CD1c-positive myeloid dendritic cell (primary cell): ENCODE results near the gene MTMR4.
A peak's percentile ranks its signal among the peaks of the same experiment; 100 is the strongest.
"Not testable (repeated sequence)": the region's sequence is repeated elsewhere in the genome, so short reads cannot be mapped to it uniquely, and the experiment has no call there.

Source experiments
- DNase-seq: peaks from one replicate; pipeline ENCODE4 v3.0.0-alpha.2; 2016; ENCODE audit errors: extremely low spot score

MTMR4 gene

GRCh38 chr17:58513965-58514769, at the start of gene MTMR4:
Gene MTMR4 (minus strand): TSS chr17:58514638. CDS start chr17:58514407, 231 bp downstream.
- DNase-seq = peak; percentile 70

- no peak for DNase-seq
Measured at GRCh38 chr17:58560511-58560910, 46.1 kb upstream of the MTMR4 start.

- DNase-seq = no peak
Measured at GRCh38 chr17:58557981-58558380, 43.5 kb upstream of the MTMR4 start.

GRCh38 chr17:58556833-58557250, 42.4 kb upstream of the MTMR4 start:
- DNase-seq = peak; percentile 73

DNA sequence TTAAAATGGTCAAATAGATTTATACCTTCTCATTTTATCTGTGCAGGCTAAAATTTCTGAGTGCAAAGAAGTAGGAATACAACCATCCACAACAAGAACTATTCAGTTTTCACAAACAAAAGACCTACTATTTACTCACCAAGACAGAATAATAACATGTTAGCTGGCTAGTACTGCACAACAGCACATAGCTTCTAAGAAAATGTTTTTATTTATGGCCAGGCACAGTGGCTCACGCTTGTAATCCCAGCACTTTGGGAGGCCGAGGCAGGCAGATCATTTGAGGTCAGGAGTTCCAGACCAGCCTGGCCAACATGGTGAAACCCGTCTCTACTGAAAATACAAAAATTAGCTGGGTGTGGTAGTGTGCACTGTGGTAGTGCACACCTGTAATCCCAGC, 40.7 kb upstream of the MTMR4 start:
- DNase-seq = not testable (repeated sequence)

GRCh38 chr17:58541249-58541648, 26.8 kb upstream of the MTMR4 start:
- no peak for DNase-seq

DNA sequence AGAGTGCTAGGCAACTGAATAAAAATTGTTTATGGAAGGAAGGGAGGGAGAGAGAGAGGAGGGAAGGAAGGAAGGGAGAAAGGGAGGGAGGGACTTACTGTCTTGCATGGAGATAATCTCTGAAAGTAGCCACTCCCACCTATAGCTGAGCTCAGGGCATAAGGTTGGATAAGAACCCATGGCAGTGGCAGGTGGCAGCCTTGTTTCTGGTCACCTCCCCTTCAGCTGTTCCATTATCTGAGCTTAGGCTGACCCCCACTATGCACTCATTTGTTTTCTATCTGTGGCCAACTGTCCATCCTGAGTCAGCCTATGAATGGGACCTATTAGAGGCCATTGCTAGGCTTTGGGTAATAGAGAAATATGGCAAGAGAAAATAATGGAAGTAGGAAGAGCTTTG, 25.3 kb upstream of the MTMR4 start:
- no peak for DNase-seq

GRCh38 chr17:58538811-58539409, 24.5 kb upstream of the MTMR4 start:
- DNase-seq = no peak

DNA sequence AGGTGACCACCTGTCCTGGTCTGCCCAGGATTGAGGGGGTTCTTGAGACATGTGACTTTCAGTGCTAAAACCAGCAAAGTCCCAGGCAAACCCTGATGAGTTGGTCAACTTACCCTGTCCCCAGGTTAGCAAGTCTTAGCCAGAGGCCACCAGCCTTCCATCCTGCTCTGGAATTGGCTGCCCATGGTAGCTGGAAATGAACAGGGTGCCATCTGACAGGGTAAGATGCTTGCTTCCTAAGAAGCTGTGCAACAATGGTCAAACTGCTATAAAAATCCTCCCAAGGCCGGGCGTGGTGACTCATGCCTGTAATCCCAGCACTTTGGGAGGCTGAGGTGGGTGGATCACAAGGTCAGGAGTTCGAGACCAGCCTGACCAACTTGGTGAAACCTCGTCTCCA, 22.8 kb upstream of the MTMR4 start:
- DNase-seq = no peak

GRCh38 chr17:58536542-58536941, 22.1 kb upstream of the MTMR4 start:
- DNase-seq = no peak

DNA sequence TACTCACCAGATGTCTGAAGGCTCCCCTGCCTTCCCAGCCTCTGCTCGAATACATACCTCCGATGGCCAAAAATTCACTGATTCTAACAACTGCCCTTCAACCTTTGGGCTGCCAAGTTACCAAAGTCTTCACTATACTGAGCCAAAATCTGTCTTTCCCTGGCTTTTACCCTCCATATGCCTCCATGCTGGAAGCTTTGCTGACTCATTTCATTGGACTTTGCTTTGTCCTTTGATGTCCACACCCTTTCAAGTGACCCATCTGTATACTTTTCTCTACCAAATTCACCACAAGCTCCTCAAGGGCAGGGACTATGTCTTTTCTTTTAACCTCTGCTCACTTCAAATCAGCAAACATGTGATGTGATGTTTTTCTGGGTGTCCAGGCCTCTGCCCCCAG, 21.0 kb upstream of the MTMR4 start:
- no peak for DNase-seq

DNA sequence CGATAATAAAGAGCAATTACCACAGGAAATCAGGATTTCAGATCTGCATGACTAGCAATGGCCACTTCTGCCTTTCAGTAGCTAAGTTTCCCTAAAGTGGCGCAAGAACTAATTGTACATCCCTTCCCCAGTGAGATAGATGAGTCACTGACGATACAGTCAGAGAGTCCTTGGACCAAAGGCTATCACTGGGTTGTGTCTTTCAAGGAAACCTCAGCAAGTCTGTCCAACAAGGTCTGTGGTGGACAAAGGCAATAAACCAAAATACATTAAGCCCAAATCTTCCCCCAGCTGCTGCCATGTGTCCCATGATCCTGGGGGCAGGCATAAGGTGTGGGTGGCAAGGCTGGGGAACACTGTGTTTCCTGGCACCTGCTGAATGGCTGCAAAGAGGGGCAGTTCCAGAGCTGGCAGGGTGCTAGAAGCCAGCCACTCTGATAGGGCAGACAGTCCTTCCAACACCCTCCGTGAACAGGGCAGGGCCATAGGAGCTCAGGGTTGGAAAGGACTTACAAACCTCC, 20.5 kb upstream of the MTMR4 start:
- peak; percentile 88 for DNase-seq

GRCh38 chr17:58534331-58534730, 19.9 kb upstream of the MTMR4 start:
- DNase-seq = no peak

DNA sequence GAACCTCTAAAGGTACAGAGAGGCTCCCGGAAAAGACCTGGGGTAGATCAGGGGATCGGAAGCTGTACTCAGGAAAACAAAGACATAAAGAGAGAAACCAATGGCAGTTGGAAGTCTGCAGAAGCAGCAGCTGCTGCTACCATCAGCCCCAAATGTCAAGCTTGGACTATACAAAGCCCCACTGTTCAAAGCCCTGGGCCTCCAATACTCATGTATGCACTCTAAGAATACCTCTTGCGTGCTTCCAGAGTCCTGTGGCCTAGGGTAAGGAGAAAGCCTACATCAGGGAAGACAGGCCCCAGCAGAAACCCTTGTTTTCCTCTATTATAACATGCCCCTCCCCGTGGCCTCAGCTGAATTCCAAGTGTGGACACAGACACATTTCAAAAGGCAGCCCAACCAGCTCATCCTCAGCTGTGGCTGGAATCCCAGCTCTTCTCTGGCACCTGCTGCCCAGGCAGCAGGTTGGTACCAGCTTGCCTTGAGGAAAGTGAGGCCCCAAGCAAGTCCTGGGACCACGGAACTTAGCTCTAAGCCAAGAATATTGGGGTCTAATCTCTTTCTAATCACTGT, 19.3 kb upstream of the MTMR4 start:
- no peak for DNase-seq

- no peak for DNase-seq
Measured at GRCh38 chr17:58532555-58532951, 18.1 kb upstream of the MTMR4 start.

DNA sequence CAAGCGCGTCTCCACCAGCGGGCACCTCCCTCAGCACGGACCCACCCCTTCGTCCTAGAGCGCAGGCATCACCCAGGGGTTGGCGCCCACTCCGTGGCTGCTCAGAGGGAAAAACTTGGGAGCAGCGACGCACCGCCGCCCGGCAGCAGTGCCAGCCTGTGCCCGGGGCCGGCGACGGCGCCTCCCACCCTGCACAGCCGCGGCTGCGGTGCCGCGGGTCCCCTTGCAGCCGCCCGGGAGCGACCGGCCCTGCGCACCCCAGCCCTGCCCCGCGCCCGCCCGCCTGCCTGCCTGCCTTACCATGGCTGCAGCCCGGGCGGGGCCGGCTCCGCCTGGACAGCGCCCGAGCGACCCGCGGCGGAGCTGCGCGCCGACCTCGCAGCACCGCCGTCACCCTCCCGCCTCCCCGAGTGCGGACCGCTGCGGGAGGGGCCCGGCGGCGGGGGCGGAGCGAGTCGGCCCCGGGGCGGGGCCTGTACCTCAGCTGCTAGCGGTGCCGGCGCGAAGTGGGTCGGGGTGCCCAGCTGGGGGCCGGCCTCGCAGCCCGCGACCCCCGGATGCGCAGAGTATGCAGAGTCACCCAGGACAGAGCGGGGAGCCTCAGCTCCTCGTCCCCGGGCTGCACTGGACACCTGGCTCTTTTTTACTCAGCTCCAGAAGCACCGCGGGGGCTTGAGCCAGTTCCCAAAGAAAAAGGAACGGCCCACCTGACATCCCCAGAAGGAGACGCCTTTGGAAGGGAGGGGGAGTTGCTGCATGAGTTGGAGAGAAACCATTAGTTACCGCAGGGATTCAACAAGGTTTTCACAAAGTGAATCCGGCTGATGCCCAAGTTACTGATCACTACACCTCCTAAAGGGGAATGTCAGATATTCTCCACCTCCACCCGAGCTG, 17.5 kb upstream of the MTMR4 start:
- peak; percentile 65 for DNase-seq

GRCh38 chr17:58531122-58531521, 16.7 kb upstream of the MTMR4 start:
- DNase-seq = no peak

DNA sequence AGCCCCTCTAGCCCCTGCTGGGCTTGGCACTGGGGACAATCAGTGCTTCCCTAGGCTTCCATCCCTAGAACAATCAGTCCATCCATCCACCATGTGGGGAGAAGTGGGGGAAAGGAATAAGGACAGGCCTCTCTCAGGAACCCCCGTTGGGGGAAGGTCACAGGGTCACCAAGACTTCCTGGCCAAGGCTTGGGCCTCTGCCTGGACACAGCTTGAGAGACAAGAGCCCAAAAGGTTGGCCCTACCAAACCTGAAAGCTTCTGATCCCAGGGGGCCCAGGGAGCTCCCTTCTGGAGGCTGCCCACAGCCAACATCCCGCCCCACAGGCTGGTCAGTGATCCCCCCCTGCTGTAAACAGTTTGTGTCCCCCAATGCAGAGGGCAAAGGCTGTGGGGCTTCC, 16.2 kb upstream of the MTMR4 start:
- no peak for DNase-seq

DNA sequence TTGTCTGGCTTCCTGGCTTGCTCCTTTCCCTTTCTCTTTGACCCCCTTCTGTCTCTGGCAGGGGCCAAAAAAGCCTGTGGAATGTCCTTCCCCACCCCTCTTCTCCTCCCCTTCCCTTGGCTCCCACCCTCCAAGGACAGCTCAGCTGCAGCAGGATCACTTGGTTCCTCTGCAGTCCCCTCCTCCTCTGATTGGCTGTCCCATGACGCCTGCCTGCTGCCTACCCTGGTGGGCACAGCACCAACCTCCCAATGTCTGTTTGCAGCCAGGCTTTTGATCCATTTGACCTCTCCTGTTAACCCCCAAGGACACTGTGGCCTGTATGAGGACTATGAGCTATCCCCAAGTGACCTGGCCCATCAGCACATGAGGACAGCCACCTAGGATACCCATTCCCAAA, 14.8 kb upstream of the MTMR4 start:
- no peak for DNase-seq

- DNase-seq = no peak
Measured at GRCh38 chr17:58528443-58528842, 14.0 kb upstream of the MTMR4 start.

- no peak for DNase-seq
Measured at GRCh38 chr17:58527949-58528348, 13.5 kb upstream of the MTMR4 start.

DNA sequence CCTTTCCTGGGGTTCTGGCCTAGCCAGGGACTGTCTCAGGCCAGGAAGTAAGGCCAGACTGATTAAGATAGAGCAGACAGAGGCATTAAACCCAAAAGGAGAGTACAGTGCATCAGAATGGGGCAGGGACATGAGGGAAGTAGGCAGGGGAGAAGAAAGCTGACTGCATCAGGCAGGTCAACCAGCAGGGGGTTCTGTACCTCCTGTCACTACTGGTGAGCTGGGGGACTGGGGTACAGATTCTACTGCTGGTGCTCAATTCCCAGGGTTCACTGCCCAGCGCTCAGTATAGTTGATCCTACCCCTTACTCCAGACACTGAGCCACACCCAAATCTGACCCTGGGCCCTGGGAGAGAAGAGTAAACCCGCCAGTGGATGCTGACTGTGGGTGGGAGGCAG, 12.9 kb upstream of the MTMR4 start:
- DNase-seq = no peak
